Type B pancreatic cell (in vitro differentiated cells): ENCODE data around the gene THADA. TPM values are rescaled to one million over a fixed set of nuclear protein-coding genes. Genes with fewer than 3 reads are reported as not detected.

Source experiments
- DNase-seq: peaks from one replicate; pipeline ENCODE4 v3.0.0; 2021; ENCODE audit warnings: mixed read lengths; ENCODE audit not compliant: unreplicated experiment; ENCODE audit errors: extremely low spot score
- H3K27ac Mint-ChIP-seq: 2 replicates; pipeline ENCODE4 v1.8.0; 2021; ENCODE audit warnings: mild to moderate bottlenecking, mixed read lengths
- H3K27me3 Mint-ChIP-seq: 2 replicates; pipeline ENCODE4 v1.8.0; 2021; ENCODE audit warnings: mixed read lengths
- H3K36me3 Mint-ChIP-seq: 2 replicates; pipeline ENCODE4 v1.8.0; 2021; ENCODE audit warnings: mixed read lengths
- H3K4me1 Mint-ChIP-seq: one replicate; pipeline ENCODE4 v1.8.0; 2021; ENCODE audit warnings: mixed read lengths; ENCODE audit not compliant: unreplicated experiment
- H3K4me3 Mint-ChIP-seq: 2 replicates; pipeline ENCODE4 v1.8.0; 2021; ENCODE audit warnings: mild to moderate bottlenecking, mixed read lengths
- H3K9me3 Mint-ChIP-seq: 2 replicates; pipeline ENCODE4 v1.8.0; 2021; ENCODE audit warnings: mixed read lengths
- CTCF ChIP-seq: fragments of 200-600 bp; sonication (generic); conservative IDR thresholded peaks from 2 replicates; pipeline ENCODE4 v1.5.0; 2021; ENCODE audit warnings: antibody characterized with exemption, mild to moderate bottlenecking
- total RNA-seq: library from RNA; stranded (reverse); gene quantifications from 2 replicates; pipeline ENCODE4 v1.2.1, GENCODE V29; 2021; ENCODE audit warnings: low replicate concordance

THADA gene
- total RNA-seq, 1 donor from 2014 or later, result 35.6 TPM

GRCh38 chr2:43224131-43224570 is 371.7 kb downstream of the THADA start:
- H3K27ac Mint-ChIP-seq, result peak overlapping the region; percentile 98
- H3K4me1 Mint-ChIP-seq, result peaks cover 37% of the 10 kb centered on the region
- peak; percentile 84 for DNase-seq
- H3K9me3 Mint-ChIP-seq, result no peaks in the 10 kb centered on the region
- TF ChIP-seq CTCF, result peak; percentile 63
- peaks cover 7% of the 10 kb centered on the region for H3K27me3 Mint-ChIP-seq
- H3K36me3 Mint-ChIP-seq, result peaks cover 25% of the 10 kb centered on the region
- H3K4me3 Mint-ChIP-seq, result peak overlapping the region; percentile 95

DNA sequence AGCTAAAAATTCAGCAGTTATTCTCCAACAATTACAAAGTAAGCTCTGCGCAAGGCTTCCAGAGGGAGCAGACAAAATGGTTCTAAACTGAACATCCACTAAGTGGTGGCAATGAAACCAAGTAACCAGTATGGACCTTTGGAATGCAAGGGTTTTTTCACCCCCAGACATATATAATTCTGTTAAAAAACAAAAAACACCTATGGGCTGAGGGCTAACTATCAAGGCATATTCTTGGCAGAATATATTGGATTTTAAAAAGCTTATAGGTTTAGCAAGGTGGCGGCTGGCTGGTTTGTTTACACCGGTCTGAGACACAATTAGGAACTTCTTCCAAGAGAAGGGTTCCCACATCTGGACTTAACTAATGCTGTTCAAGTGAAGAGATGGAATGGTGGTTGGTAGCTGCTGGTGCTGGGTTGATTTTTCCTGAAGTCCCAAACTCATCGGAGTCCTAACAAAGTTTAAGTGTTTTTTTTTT is 372.3 kb downstream of the THADA start:
- Mint-ChIP-seq H3K4me3 (peak overlapping the region; percentile 95), H3K36me3 (peaks cover 25% of the 10 kb centered on the region), H3K27me3 (peaks cover 7% of the 10 kb centered on the region), H3K9me3 (no peaks in the 10 kb centered on the region), H3K27ac (peak overlapping the region; percentile 98), H3K4me1 (peaks cover 35% of the 10 kb centered on the region)
- TF ChIP-seq CTCF, result no peak
- DNase-seq, result no peak

DNA sequence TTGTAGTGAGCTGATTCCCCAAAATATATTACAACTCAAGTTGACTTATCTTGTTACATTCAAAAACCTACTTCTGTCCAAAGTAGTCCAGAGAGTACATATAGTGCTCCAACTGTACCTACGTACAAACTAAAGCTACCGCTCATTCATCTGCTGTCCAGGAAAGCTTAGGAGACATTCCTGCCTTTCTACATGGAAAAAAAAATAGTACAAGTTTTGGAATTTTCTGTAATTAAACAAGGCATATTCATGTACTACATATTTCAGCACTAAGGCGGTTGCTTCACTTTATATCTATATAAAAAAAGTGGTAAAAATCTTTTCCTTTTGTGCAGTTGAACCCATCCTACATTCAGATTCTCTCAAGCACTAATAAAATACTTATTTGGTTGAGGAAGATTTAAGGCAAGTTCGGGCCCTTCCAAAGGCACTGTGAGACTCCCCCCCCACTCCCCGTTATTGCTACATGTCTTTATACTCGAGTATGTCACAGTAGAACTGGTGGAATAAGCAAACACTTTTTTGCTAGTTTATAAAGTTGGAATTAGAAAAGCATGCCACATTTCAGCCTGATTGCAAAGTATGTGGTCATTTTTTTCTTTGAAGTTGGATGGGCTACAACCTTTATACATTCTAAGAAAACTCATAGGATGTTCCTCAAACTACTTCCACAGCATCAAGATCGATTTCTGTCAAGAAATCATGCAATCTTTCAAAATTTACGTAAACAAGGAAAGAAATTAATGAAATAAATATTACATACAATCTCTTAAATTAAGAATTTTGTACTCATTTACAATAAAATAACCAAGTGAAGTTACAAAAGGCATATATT is 373.1 kb downstream of the THADA start:
- no peak for DNase-seq
- TF ChIP-seq CTCF, result no peak
- H3K36me3 Mint-ChIP-seq, result peaks cover 25% of the 10 kb centered on the region
- H3K4me1 Mint-ChIP-seq, result peaks cover 36% of the 10 kb centered on the region
- peaks cover 7% of the 10 kb centered on the region for H3K27me3 Mint-ChIP-seq
- H3K9me3 Mint-ChIP-seq, result no peaks in the 10 kb centered on the region
- peak overlapping the region; percentile 93 for H3K4me3 Mint-ChIP-seq
- peak overlapping the region; percentile 96 for H3K27ac Mint-ChIP-seq

DNA sequence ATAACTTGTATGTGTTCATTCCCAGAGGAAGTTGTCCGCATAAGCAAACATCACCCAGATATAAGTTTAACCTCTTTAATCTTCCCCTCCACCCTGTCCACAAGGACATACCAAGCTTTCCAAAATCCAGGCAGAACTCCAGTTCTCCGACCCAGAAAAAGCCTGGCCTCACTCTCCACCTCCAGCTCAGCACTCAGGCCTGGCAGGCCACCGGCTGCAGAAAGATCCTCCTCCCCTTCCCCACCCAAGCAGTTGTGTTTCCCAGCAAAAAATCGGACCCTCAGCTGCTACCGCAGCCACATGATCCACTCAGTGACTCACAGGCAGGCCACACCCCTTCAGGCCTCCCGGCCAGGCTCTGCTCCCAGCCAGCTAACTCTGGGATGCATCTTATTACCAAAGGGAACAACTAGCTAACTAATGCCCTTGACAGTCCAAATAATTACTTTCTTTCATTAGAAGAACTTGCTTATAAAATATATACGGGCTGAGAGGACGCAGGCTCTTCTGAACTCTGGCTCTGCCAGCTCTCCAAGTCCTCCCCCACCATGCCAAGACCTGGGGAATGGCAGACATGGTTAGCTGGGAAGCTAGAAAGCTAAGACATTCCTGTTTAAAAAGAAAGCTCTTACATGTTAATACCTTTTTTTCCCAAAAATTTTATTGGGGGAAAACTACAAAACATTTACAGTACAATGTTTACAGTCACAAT is 373.9 kb downstream of the THADA start:
- Mint-ChIP-seq H3K36me3 (peaks cover 25% of the 10 kb centered on the region), H3K4me1 (peaks cover 39% of the 10 kb centered on the region), H3K27ac (peak overlapping the region; percentile 96), H3K9me3 (no peaks in the 10 kb centered on the region), H3K27me3 (peaks cover 7% of the 10 kb centered on the region), H3K4me3 (peak overlapping the region; percentile 93)
- DNase-seq, result peak; percentile 86
- TF ChIP-seq CTCF, result no peak

DNA sequence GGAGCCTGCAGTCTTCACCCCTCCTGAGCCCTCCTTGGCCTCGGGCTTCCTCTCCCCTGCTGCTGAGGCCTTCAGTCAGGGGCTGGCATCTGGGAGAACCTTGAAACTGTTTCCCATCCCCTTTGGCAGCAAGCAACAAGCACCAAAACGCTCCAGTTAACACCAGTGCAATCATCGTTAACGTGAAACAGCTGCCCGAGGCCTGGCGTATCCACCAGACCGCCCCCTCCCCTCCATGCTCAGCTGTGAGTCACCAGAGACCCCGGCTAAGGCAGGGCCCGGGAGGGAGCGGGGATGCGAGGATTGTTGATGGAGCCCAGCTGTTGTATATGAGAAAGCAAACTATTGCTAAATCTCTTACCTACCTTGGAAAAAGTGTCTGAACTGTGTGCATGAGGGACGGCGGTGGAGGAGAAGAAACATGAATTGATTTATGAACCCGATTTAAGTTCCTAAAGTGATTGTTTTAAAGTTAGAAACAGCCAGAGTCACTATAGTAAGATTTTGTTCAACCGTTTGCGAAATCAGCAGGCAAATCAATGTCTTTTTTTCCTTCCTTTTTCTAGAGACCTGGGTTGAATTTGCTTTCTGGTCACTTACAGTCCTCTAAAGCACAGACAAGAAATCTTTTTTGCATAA is 374.6 kb downstream of the THADA start:
- H3K4me1 Mint-ChIP-seq, result peaks cover 39% of the 10 kb centered on the region

More for the DNA sequence above, 374.6 kb downstream of the THADA start:
- Mint-ChIP-seq H3K4me3 (peak overlapping the region; percentile 93), H3K9me3 (no peaks in the 10 kb centered on the region), H3K36me3 (peaks cover 25% of the 10 kb centered on the region), H3K27me3 (peaks cover 7% of the 10 kb centered on the region), H3K27ac (peak overlapping the region; percentile 96)
- TF ChIP-seq CTCF, result no peak
- DNase-seq, result peak; percentile 85
